Gastroesophageal sphincter (tissue), 3 donors: ENCODE results near the gene RDH16.
"Not testable (repeated sequence)": the region's sequence is repeated elsewhere in the genome, so short reads cannot be mapped to it uniquely, and the experiment has no call there.

Experiments used
- CTCF ChIP-seq, 4 experiments: fragments of 200-600 bp in 2 of 4; fragments of 450-650 bp in 2 of 4; sonication (generic) in 1 of 4; IDR thresholded peaks; one replicate each; pipeline ENCODE4 v1.5.1; 2017 to 2019; ENCODE audit warnings: antibody characterized with exemption in 4 of 4, mild to moderate bottlenecking in 2 of 4, moderate library complexity in 2 of 4
- POLR2AphosphoS5 ChIP-seq: sonication (generic); formaldehyde crosslinking; IDR thresholded peaks from one replicate; pipeline ENCODE4 v1.6.1; 2017; ENCODE audit warnings: antibody characterized with exemption

- not testable (repeated sequence) for TF ChIP-seq CTCF (IDR thresholded peaks at IDR 0.05); POLR2AphosphoS5
Measured at GRCh38 chr12:56982578-56983236, 25.3 kb upstream of the RDH16 start.
